SK-N-DZ (cell line): ENCODE data around the gene USP48.
"Not testable (repeated sequence)": the region's sequence is repeated elsewhere in the genome, so short reads cannot be mapped to it uniquely, and the experiment has no call there.

Experiments
- DNase-seq: peaks from one replicate; pipeline ENCODE4 v3.0.0-alpha.2; 2015; ENCODE audit warnings: low spot score

Gene USP48

GRCh38 chr1:21636029-21636428 is 146.9 kb downstream of the USP48 start:
- no peak for DNase-seq

GRCh38 chr1:21634806-21635535 is 148.0 kb downstream of the USP48 start:
- no peak for DNase-seq

- DNase-seq = no peak
Measured at GRCh38 chr1:21633992-21634805, 148.8 kb downstream of the USP48 start.

GRCh38 chr1:21633141-21633755 is 149.7 kb downstream of the USP48 start:
- no peak for DNase-seq

GRCh38 chr1:21631944-21632887 is 150.7 kb downstream of the USP48 start:
- DNase-seq = no peak

- DNase-seq = not testable (repeated sequence)
Measured at GRCh38 chr1:21631590-21631943, 151.4 kb downstream of the USP48 start.

GRCh38 chr1:21630571-21631343 is 152.2 kb downstream of the USP48 start:
- DNase-seq = no peak

GRCh38 chr1:21629971-21630370 is 153.0 kb downstream of the USP48 start:
- no peak for DNase-seq

GRCh38 chr1:21628798-21629393 is 154.1 kb downstream of the USP48 start:
- DNase-seq = no peak
